K562 (cell line): ENCODE measurements around the gene KRTCAP2. TPM values are rescaled to one million over a fixed set of nuclear protein-coding genes. Genes with fewer than 3 reads are reported as not detected.

ENCODE experiments used
- ATAC-seq: fragments of 200-7000 bp; cut with Tn5 transposase; 3 replicates; pipeline ENCODE4 v1.9.1; 2020; ENCODE audit warnings: moderate library complexity
- BruUV-seq: library from RNA; stranded (reverse); fragments of 400-500 nt; replicated peaks from 2 replicates; lab custom pipeline; 2021; lab: Mats Ljungman, UMichigan
- CTCF ChIA-PET: fragments of 300-600 bp; formaldehyde crosslinking; extraction: SDS; loops from one replicate; lab custom pipeline; 2021; ENCODE audit warnings: low intra/inter-chr PET ratio; lab: Yijun Ruan, JAX
- POLR2A ChIA-PET: fragments of 300-600, 350-650 bp; sonication (Branson Sonifier 250); formaldehyde crosslinking; extraction: SDS; loops from one replicate; lab custom pipeline; 2021; ENCODE audit warnings: antibody characterized with exemption, inconsistent platforms; lab: Yijun Ruan, JAX
- DNase-seq, 4 experiments: peaks; one replicate each; pipeline versions ENCODE4 v3.0.0 to v3.0.0-alpha.2; 2011 to 2018; ENCODE audit warnings: low spot score in 3 of 4, mixed read lengths in 3 of 4; ENCODE audit errors: extremely low read depth in 1 of 4
- FAIRE-seq: peaks from 2 replicates; lab custom pipeline; 2011; peaks lifted over from hg19 to GRCh38; lab: Jason Lieb, UNC
- H2AFZ ChIP-seq: 2 replicates; pipeline ENCODE4 v1.6.0; 2011; ENCODE audit warnings: low read depth, low read length, control low read depth, inconsistent platforms
- H3K27ac ChIP-seq: fragments of 200-600 bp; 3 replicates; pipeline ENCODE4 v1.8.0; 2011; ENCODE audit warnings: low read depth, mild to moderate bottlenecking, control low read depth, inconsistent platforms, low read length, moderate library complexity, mixed read lengths; ENCODE audit errors: extremely low read depth
- H3K27me3 ChIP-seq, 2 experiments: fragments of 300-600 bp in 1 of 2; 2 replicates in 1 of 2; 3 replicates in 1 of 2; pipeline versions ENCODE4 v1.6.0 to v1.8.0; 2011; ENCODE audit warnings: inconsistent platforms in 2 of 2, low read length in 2 of 2, mild to moderate bottlenecking in 1 of 2, mixed read lengths in 1 of 2, moderate library complexity in 1 of 2; ENCODE audit not compliant: control insufficient read depth in 2 of 2, insufficient read depth in 2 of 2
- H3K36me3 ChIP-seq: fragments of 300-600 bp; 3 replicates; pipeline ENCODE4 v1.8.0; 2011; ENCODE audit warnings: mild to moderate bottlenecking, low read length, inconsistent platforms; ENCODE audit not compliant: control insufficient read depth, insufficient read depth
- H3K4me1 ChIP-seq, 2 experiments: fragments of 200-600 bp in 1 of 2; replicated peaks in 1 of 2; 2 replicates in 1 of 2; 3 replicates in 1 of 2; pipeline versions ENCODE4 v1.5.1 to v1.8.0; 2011; ENCODE audit warnings: inconsistent platforms in 2 of 2, low read length in 2 of 2, mild to moderate bottlenecking in 1 of 2, mixed read lengths in 1 of 2, moderate library complexity in 1 of 2; ENCODE audit not compliant: control insufficient read depth in 2 of 2, insufficient read depth in 2 of 2
- H3K4me2 ChIP-seq: 2 replicates; pipeline ENCODE4 v1.6.1; 2011; ENCODE audit warnings: low read length, control low read depth, inconsistent platforms, mixed read lengths; ENCODE audit not compliant: insufficient read depth
- H3K4me3 ChIP-seq: fragments of 200-600 bp; sonication (generic), shearing (Covaris generic); 2 replicates; pipeline ENCODE4 v1.5.1; 2016; ENCODE audit warnings: control low read depth, inconsistent platforms
- H3K79me2 ChIP-seq: fragments of 200-600 bp; 3 replicates; pipeline ENCODE4 v1.8.0; 2011; ENCODE audit warnings: low read length, inconsistent platforms; ENCODE audit not compliant: control insufficient read depth, insufficient read depth
- H3K9ac ChIP-seq, 2 experiments: 2 replicates each; pipeline versions ENCODE4 v1.6.0 to v1.6.1; 2011; ENCODE audit warnings: low read depth in 2 of 2, low read length in 2 of 2, control low read depth in 1 of 2, inconsistent platforms in 1 of 2, mild to moderate bottlenecking in 1 of 2, mixed read lengths in 1 of 2; ENCODE audit not compliant: insufficient read depth in 1 of 2
- H3K9me1 ChIP-seq: one replicate; pipeline ENCODE4 v1.6.0; 2011; ENCODE audit warnings: inconsistent platforms, mild to moderate bottlenecking, low read length, moderate library complexity; ENCODE audit not compliant: control insufficient read depth, insufficient read depth
- H3K9me3 ChIP-seq: replicated peaks from 2 replicates; pipeline ENCODE4 v1.5.1; 2011; ENCODE audit warnings: low read depth, low read length, inconsistent platforms; ENCODE audit not compliant: control insufficient read depth, insufficient read depth
- H4K20me1 ChIP-seq: replicated peaks from 2 replicates; pipeline ENCODE4 v1.6.1; 2011; ENCODE audit warnings: low read length, inconsistent platforms, mixed read lengths; ENCODE audit not compliant: control insufficient read depth, insufficient read depth
- BCLAF1 ChIP-seq, 2 experiments: fragments of 450-650 bp in 1 of 2; IDR thresholded peaks; 2 replicates each; pipeline ENCODE4 v1.6.1; 2011 to 2017; ENCODE audit warnings: low read depth in 2 of 2, antibody characterized with exemption in 1 of 2, borderline replicate concordance in 1 of 2, low read length in 1 of 2, mild to moderate bottlenecking in 1 of 2, mixed read lengths in 1 of 2; ENCODE audit not compliant: control insufficient read depth in 1 of 2
- CBX3 ChIP-seq, 2 experiments: IDR thresholded peaks; 1 replicate in 1 of 2; 2 replicates in 1 of 2; pipeline ENCODE4 v1.6.1; 2012; ENCODE audit warnings: inconsistent platforms in 2 of 2, low read length in 2 of 2, borderline replicate concordance in 1 of 2, control low read depth in 1 of 2
- CXXC5 ChIP-seq: fragments of 250-450 bp; sonication (Bioruptor Pico); IDR thresholded peaks from 2 replicates; pipeline ENCODE4 v1.8.0; 2022; ENCODE audit warnings: inconsistent platforms, mild to moderate bottlenecking, moderate library complexity
- EP300 ChIP-seq: IDR thresholded peaks from 2 replicates; pipeline ENCODE4 v1.6.1; 2012; ENCODE audit warnings: low read length, improper control_type of control experiment
- ETS1 ChIP-seq: conservative IDR thresholded peaks from 2 replicates; pipeline ENCODE4 v1.6.1; 2011; ENCODE audit warnings: low read depth, mild to moderate bottlenecking, low read length; ENCODE audit not compliant: control insufficient read depth
- FOXA3 ChIP-seq, 2 experiments: fragments of 450-650 bp in 1 of 2; sonication (generic) in 1 of 2; formaldehyde crosslinking; IDR thresholded peaks in 1 of 2; conservative IDR thresholded peaks in 1 of 2; 2 replicates each; pipeline versions ENCODE4 v1.4.0 to v1.8.0; 2020 to 2022; ENCODE audit warnings: mild to moderate bottlenecking in 2 of 2, missing genetic modification reagents in 1 of 2
- RAD21 ChIP-seq, 2 experiments: fragments of 250-450 bp in 1 of 2; fragments of 450-650 bp in 1 of 2; sonication (Bioruptor Pico) in 1 of 2; formaldehyde crosslinking in 1 of 2; IDR thresholded peaks in 1 of 2; conservative IDR thresholded peaks in 1 of 2; 2 replicates each; pipeline versions ENCODE4 v1.4.0 to v1.8.0; 2020 to 2022; ENCODE audit warnings: mild to moderate bottlenecking in 2 of 2, moderate library complexity in 1 of 2
- TCF3 ChIP-seq: sonication (generic); formaldehyde crosslinking; IDR thresholded peaks from 2 replicates; pipeline ENCODE4 v1.4.0; 2020; ENCODE audit warnings: mild to moderate bottlenecking, missing genetic modification reagents
- ZMIZ1 ChIP-seq, 2 experiments: fragments of 150-350 bp in 1 of 2; IDR thresholded peaks; 2 replicates each; pipeline ENCODE4 v1.6.1; 2012 to 2016; ENCODE audit warnings: low read depth in 2 of 2, low read length in 2 of 2, mild to moderate bottlenecking in 1 of 2, moderate library complexity in 1 of 2
- ZNF76 ChIP-seq: fragments of 250-450 bp; sonication (Bioruptor Pico); IDR thresholded peaks from 2 replicates; pipeline ENCODE4 v1.4.0; 2020; ENCODE audit warnings: mild to moderate bottlenecking, moderate library complexity, borderline replicate concordance
- WGBS: fragments of 100-300 bp; shearing (Covaris generic); methylation state at CpG from one replicate; pipeline ENCODE4 v1.1.6; 2016; ENCODE audit warnings: low coverage, mixed read lengths; ENCODE audit not compliant: insufficient coverage; ENCODE audit errors: missing lambda C conversion rate; 5-methylcytosine and 5-hydroxymethylcytosine counted together
- in situ Hi-C: fragments of 300-500 bp; cut with MboI; formaldehyde crosslinking; loops from 4 replicates; pipeline ENCODE4 v1.15.0; 2018; ENCODE audit warnings: inconsistent platforms, mixed read lengths
- intact Hi-C: fragments of 100-400 bp; cut with micrococcal nuclease; formaldehyde crosslinking; loops from 2 replicates; pipeline ENCODE4 v1.14.2; 2022
- polyA plus RNA-seq, 8 experiments: library from polyadenylated mRNA; depleted of rRNA in 4 of 8; stranded (reverse) in 5 of 8; unstranded in 3 of 8; fragments of >200 nt; fragmentation: Nextera tagmentation in 2 of 8; fragmentation: Illumina TruSeq in 1 of 8; extraction: Ambion mirVana in 2 of 8; extraction: Trizol in 1 of 8; gene quantifications; 2 replicates each; pipeline versions ENCODE4 v1.2.1 to v1.2.3, GENCODE V29; 2011 to 2014; ENCODE audit warnings: inconsistent platforms in 1 of 8, missing spikeins in 1 of 8
- total RNA-seq, 7 experiments: library from RNA; depleted of rRNA in 6 of 7; stranded (reverse); fragments of >200 nt in 6 of 7; fragmentation: Illumina TruSeq in 2 of 7; extraction: Trizol in 2 of 7; gene quantifications; 2 replicates each; pipeline versions ENCODE4 v1.2.1 to v1.2.3, GENCODE V29; 2011 to 2021; ENCODE audit warnings: low replicate concordance in 1 of 7

Gene KRTCAP2
- total and polyA plus RNA-seq, 9 of the 15 experiments (the other 6 are each of a cell fraction or from before 2014, with no cell fraction given): 126 to 436 (median 244) TPM

- ATAC-seq (peak; percentile 48), DNase-seq (peak in 1 of 4 experiments; percentile 25), FAIRE-seq (no peak)
- 67% methylated on average over 16 of the region's 21 CpGs for WGBS
- in situ Hi-C loops: no loop called here
- no peaks in the 10 kb centered on the region for H4K20me1 ChIP-seq
- intact Hi-C loops: no loop called here
- no peak overlapping the region for H3K27ac ChIP-seq
- no peak overlapping the region for H2AFZ ChIP-seq
- H3K9me3 ChIP-seq: no peaks in the 10 kb centered on the region
- H3K27me3 ChIP-seq: no peaks in the 10 kb centered on the region
- no peaks in the 10 kb centered on the region for H3K9me1 ChIP-seq
- no peaks in the 10 kb centered on the region for H3K36me3 ChIP-seq
- H3K4me1 ChIP-seq: peaks cover 0 to 33% of the 10 kb centered on the region in 2 experiments; a peak in 3 of 5 replicates
- H3K4me3 ChIP-seq: no peak overlapping the region
- BruUV-seq: no TSS peak
- ChIA-PET POLR2A (interaction anchor here (1.2 to 1.5 kb wide), 2 partner anchors 8 kb away, joined by 5 to 6 read pairs; no protein-coding TSS in a partner anchor), CTCF (interaction anchor here (0.6 kb wide), 1 partner anchor 1175 kb away, joined by 3 read pairs; no protein-coding TSS in a partner anchor)
- H3K9ac ChIP-seq: peak overlapping the region in 1 of 2 experiments; percentile 33; a peak in 2 of 4 replicates
- no peaks in the 10 kb centered on the region for H3K79me2 ChIP-seq
- H3K4me2 ChIP-seq: no peak overlapping the region
- TF ChIP-seq TCF3 (CRISPR knock-in tag) (no peak), FOXA3 (CRISPR knock-in tag; conservative IDR thresholded peaks at IDR 0.05 in 1 of 2, IDR thresholded peaks at IDR 0.05 in 1 of 2) (0 out of 4 replicates have a peak, but pooled peaks of 1 of the 2 experiments have one; percentile 22), BCLAF1 (IDR thresholded peaks at IDR 0.05; ENCODE audit: borderline replicate concordance in 1 of 2, control insufficient read depth in 1 of 2, low read depth in 2 of 2, low read length in 1 of 2) (no peak), RAD21 (CRISPR knock-in tag; conservative IDR thresholded peaks at IDR 0.05 in 1 of 2, IDR thresholded peaks at IDR 0.05 in 1 of 2) (no peak), ZNF76 (CRISPR knock-in tag) (no peak), CBX3 (IDR thresholded peaks at IDR 0.05; ENCODE audit: borderline replicate concordance in 1 of 2, low read length in 2 of 2) (no peak), EP300 (no peak), CXXC5 (CRISPR knock-in tag) (no peak), ETS1 (no peak), ZMIZ1 (IDR thresholded peaks at IDR 0.05; ENCODE audit: low read depth in 2 of 2, low read length in 2 of 2) (no peak)
Measured at GRCh38 chr1:155184835-155185782, 12.0 kb upstream of the KRTCAP2 start.
